Inflammatory macrophage (primary cell): ENCODE data around the gene MYH7.

Source experiments
- DNase-seq, 2 donors: peaks; one replicate each; pipeline ENCODE4 v3.0.0-alpha.2; 2020 to 2022

MYH7 gene

DNA sequence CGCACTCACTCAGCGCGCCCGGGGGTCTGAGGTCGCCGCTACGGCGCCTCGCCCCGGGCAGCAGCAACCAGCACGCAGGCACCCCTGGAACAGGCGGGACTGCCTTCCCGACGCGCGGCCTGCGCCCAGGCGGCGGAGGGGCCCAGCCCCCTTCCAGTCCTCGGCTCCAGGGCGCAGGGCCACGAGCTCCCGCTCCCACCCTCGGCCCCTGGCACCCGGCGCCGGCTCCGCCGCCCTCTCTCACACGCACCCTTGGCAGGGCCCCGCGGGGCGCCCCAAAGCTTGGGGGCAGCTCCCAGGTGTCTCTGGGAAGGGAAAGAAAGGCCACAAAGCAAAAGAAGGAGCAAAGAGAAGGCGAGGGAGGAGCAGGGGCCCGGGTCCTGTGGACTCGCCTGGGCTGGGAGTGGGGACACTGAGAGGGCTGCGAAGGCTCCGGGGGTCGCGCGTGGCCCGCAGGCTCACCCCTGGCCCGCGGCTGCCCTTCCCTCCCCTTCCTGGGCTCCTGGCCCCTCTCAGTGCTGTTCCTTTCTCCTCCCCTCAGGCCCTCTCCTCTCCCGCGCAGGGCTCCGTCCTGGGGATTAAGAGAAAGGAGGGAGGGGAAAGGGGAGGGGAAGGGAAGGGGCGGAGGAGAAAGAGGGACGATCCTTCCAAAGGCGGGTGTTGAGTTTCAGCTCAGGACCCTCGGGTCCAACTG is 69.6 kb downstream of the MYH7 start:
- no peak for DNase-seq

DNA sequence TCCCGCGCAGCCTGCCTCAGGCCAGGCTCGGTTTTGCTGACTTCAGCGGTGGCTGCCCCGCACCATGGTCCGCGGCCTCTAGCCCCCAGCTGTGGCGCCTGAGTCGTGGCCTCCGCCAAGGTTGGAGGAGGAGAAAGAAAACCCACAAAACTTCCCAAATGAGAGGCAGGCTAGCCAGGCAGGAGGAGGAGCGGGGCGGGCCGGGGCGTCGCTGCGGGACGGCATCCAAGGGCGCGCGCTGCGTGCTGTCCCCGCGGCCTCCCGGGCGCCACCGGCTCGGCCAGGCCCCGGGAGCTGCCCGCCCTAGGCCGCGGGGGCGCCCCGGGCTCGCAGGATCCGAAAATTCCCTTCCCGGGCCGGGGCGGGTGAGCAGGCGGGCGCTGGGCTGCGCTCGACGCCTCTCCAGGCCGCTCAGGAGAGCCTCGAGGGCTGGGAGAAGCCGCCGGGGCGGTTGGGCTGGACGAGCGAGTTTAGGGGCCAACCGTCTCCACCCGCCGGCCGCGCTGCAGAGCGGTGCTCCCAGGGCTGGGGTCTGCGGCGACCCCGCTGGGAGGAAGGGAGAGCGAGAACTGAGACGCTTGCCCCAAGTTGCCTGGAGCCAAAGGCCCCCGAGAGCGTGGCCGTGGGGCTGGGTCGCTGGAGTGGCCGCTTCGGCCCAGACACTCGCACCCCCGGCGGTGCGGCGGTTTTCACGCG is 70.3 kb downstream of the MYH7 start, which contains the start of gene EFS:
EFS (minus strand) TSS at position 137 of the 696 bp plus-strand sequence. CDS start 147 bp downstream, outside the sequence.
- DNase-seq: no peak

DNA sequence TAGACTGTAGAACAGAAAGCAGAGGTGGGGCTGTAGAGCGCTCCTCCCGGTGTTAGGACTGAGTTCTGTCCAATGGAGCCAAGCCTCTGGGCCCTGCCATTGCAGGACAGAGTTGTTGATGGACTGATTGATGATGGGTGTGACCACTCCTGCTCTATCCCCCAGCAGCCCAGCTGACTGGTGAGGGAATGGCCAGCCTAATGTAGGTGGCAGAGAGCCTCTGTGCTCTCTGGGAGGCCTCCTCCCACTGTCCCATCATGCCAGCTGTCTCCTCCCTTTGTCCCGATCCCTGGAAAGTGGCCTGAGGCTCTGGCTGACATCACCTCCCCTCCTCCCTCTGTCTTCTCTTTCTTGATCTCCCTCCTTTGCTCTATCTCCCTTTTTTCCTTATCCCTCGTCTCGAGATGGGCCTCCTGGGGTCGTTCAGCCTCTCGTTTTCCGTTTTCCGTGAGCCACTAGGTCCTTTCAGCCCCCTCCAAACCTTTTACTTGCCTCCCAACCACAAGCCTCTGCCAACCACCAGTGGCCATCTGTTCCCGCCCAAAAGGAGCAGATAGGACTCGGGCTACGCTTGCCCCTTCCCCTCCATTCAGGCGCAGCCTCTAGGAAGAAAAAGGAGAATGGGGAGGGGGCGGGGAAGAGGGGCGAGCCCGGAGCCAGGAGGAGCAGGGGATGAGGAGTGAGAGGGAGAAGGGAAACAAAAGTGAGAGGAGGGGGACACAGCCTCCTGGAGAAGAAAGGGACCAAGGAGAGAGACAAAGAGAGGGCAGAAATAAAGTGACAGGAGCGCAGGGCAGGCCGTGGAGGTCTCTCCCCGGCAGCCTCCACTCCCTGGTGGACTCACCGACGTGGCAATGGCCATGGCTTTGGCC is 71.1 kb downstream of the MYH7 start:
- no peak for DNase-seq
